DOHH2 (cell line): ENCODE data around the gene HPSE2.

ENCODE experiments used
- H3F3A ChIP-seq: fragments of 200-600 bp; sonication (generic), shearing (Covaris generic); 2 replicates; pipeline ENCODE4 v1.6.0; 2016; ENCODE audit warnings: antibody characterized with exemption, mild to moderate bottlenecking; ENCODE audit not compliant: control insufficient read depth, insufficient read depth
- H3K27ac ChIP-seq: fragments of 200-600 bp; sonication (generic); 2 replicates; pipeline ENCODE4 v1.5.1; 2014; ENCODE audit warnings: low read depth, mild to moderate bottlenecking, low read length, moderate library complexity
- H3K27me3 ChIP-seq: fragments of 200-600 bp; sonication (generic); 2 replicates; pipeline ENCODE4 v1.6.1; 2014; ENCODE audit warnings: mild to moderate bottlenecking, low read length, mixed read lengths; ENCODE audit not compliant: control insufficient read depth
- H3K36me3 ChIP-seq: fragments of 200-600 bp; sonication (generic); 2 replicates; pipeline ENCODE4 v1.6.1; 2014; ENCODE audit warnings: mild to moderate bottlenecking, low read length, moderate library complexity, mixed read lengths; ENCODE audit not compliant: control insufficient read depth
- H3K4me1 ChIP-seq: fragments of 200-600 bp; sonication (generic); 2 replicates; pipeline ENCODE4 v1.6.1; 2014; ENCODE audit warnings: mild to moderate bottlenecking, low read length, mixed read lengths; ENCODE audit not compliant: control insufficient read depth
- H3K4me2 ChIP-seq: fragments of 200-600 bp; sonication (generic); 2 replicates; pipeline ENCODE4 v1.6.0; 2014; ENCODE audit warnings: mild to moderate bottlenecking, low read length, moderate library complexity
- H3K4me3 ChIP-seq: fragments of 200-600 bp; sonication (generic); 2 replicates; pipeline ENCODE4 v1.5.1; 2014; ENCODE audit warnings: mild to moderate bottlenecking, low read length, mixed read lengths
- H3K79me2 ChIP-seq: fragments of 200-600 bp; sonication (generic); 2 replicates; pipeline ENCODE4 v1.6.1; 2014; ENCODE audit warnings: mild to moderate bottlenecking, low read length, mixed read lengths; ENCODE audit not compliant: control insufficient read depth
- H3K9me2 ChIP-seq: fragments of 200-600 bp; sonication (generic); replicated peaks from 2 replicates; pipeline ENCODE4 v1.6.1; 2014; ENCODE audit warnings: mild to moderate bottlenecking, low read length, mixed read lengths; ENCODE audit not compliant: control insufficient read depth
- H3K9me3 ChIP-seq: fragments of 200-600 bp; sonication (generic); 2 replicates; pipeline ENCODE4 v1.6.1; 2014; ENCODE audit warnings: antibody characterized with exemption, low read length, mixed read lengths; ENCODE audit not compliant: control insufficient read depth, insufficient read depth
- H4K20me1 ChIP-seq: fragments of 200-600 bp; sonication (generic); 2 replicates; pipeline ENCODE4 v1.6.0; 2014; ENCODE audit warnings: low read depth, mild to moderate bottlenecking, antibody characterized with exemption, low read length, moderate library complexity; ENCODE audit not compliant: control insufficient read depth, insufficient read depth
- CTCF ChIP-seq: fragments of 200-600 bp; sonication (generic); IDR thresholded peaks from one replicate; pipeline ENCODE4 v1.5.1; 2014; ENCODE audit warnings: antibody characterized with exemption, mild to moderate bottlenecking, low read depth, low read length; ENCODE audit not compliant: poor library complexity, severe bottlenecking
- EZH2phosphoT487 ChIP-seq: fragments of 200-600 bp; sonication (generic); IDR thresholded peaks from 2 replicates; pipeline ENCODE4 v1.6.1; 2017; ENCODE audit warnings: borderline replicate concordance, mild to moderate bottlenecking, antibody characterized with exemption, low read length, moderate library complexity, mixed read lengths

The HPSE2 gene

DNA sequence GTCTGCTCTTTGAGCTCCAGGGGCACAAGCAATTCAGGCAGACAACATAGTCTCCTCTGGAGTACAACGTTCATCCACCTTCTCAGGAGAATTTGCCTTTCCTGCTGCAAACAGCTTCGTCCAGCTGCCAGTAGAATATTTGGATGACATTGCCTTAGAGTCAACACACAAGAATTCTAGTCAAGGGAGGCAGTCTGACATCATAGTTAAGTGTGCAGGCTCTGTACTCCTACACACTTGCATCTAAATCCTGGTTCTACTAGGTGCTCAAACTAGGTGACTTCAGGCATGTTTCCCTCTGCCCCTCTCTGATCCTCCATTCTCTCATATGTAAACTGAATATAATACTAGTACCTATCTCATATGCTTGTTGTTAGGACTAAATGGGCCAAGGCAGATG is 314.8 kb downstream of the HPSE2 start:
- H3K36me3 ChIP-seq = no peaks in the 10 kb centered on the region
- no peaks in the 10 kb centered on the region for H3K9me2 ChIP-seq
- no peaks in the 10 kb centered on the region for H3K27me3 ChIP-seq
- no peak overlapping the region for H3K4me3 ChIP-seq
- H3K79me2 ChIP-seq = no peaks in the 10 kb centered on the region
- H4K20me1 ChIP-seq = no peaks in the 10 kb centered on the region
- no peaks in the 10 kb centered on the region for H3F3A ChIP-seq
- no peak overlapping the region for H3K27ac ChIP-seq
- H3K9me3 ChIP-seq = no peaks in the 10 kb centered on the region
- no peaks in the 10 kb centered on the region for H3K4me1 ChIP-seq
- no peak for TF ChIP-seq CTCF
- TF ChIP-seq EZH2phosphoT487 = no peak
- no peak overlapping the region for H3K4me2 ChIP-seq

- Histone ChIP-seq H3K27ac (no peak overlapping the region), H3K79me2 (no peaks in the 10 kb centered on the region), H3K9me3 (no peaks in the 10 kb centered on the region), H3F3A (no peaks in the 10 kb centered on the region), H3K4me3 (no peak overlapping the region), H4K20me1 (no peaks in the 10 kb centered on the region), H3K4me2 (no peak overlapping the region), H3K4me1 (no peaks in the 10 kb centered on the region), H3K27me3 (no peaks in the 10 kb centered on the region), H3K9me2 (no peaks in the 10 kb centered on the region), H3K36me3 (no peaks in the 10 kb centered on the region)
- TF ChIP-seq EZH2phosphoT487 = no peak
- no peak for TF ChIP-seq CTCF
Measured at GRCh38 chr10:98920360-98920759, 315.3 kb downstream of the HPSE2 start.

GRCh38 chr10:98919899-98920298 is 315.8 kb downstream of the HPSE2 start:
- H3K9me3 ChIP-seq = no peaks in the 10 kb centered on the region
- H3K79me2 ChIP-seq = no peaks in the 10 kb centered on the region
- H3K4me2 ChIP-seq = no peak overlapping the region
- TF ChIP-seq EZH2phosphoT487 (no peak), CTCF (no peak)
- H4K20me1 ChIP-seq = no peaks in the 10 kb centered on the region
- no peaks in the 10 kb centered on the region for H3K27me3 ChIP-seq
- no peak overlapping the region for H3K4me3 ChIP-seq
- H3K9me2 ChIP-seq = no peaks in the 10 kb centered on the region
- no peak overlapping the region for H3K27ac ChIP-seq
- no peaks in the 10 kb centered on the region for H3K4me1 ChIP-seq
- H3K36me3 ChIP-seq = no peaks in the 10 kb centered on the region
- no peaks in the 10 kb centered on the region for H3F3A ChIP-seq

GRCh38 chr10:98917828-98918227 is 317.8 kb downstream of the HPSE2 start:
- H3K9me3 ChIP-seq = no peaks in the 10 kb centered on the region
- no peaks in the 10 kb centered on the region for H4K20me1 ChIP-seq
- H3F3A ChIP-seq = no peaks in the 10 kb centered on the region
- no peaks in the 10 kb centered on the region for H3K9me2 ChIP-seq
- H3K27me3 ChIP-seq = no peaks in the 10 kb centered on the region
- H3K4me3 ChIP-seq = no peak overlapping the region
- no peak overlapping the region for H3K27ac ChIP-seq
- no peaks in the 10 kb centered on the region for H3K79me2 ChIP-seq
- H3K4me2 ChIP-seq = no peak overlapping the region
- H3K36me3 ChIP-seq = no peaks in the 10 kb centered on the region
- TF ChIP-seq EZH2phosphoT487 (no peak), CTCF (no peak)
- no peaks in the 10 kb centered on the region for H3K4me1 ChIP-seq
